Stimulated activated CD8-positive, alpha-beta memory T cell treated with anti-CD3 and anti-CD28 coated beads, Interleukin-7, amount 100 ng/mL, for 24 hours (primary cell): ENCODE measurements around the gene RANBP9.

Source experiments
- DNase-seq: peaks from one replicate; pipeline ENCODE4 v3.0.0-alpha.2; 2020; ENCODE audit warnings: low read depth

Gene RANBP9

GRCh38 chr6:13593720-13594119, 117.9 kb downstream of the RANBP9 start:
- no peak for DNase-seq

GRCh38 chr6:13593103-13593502, 118.5 kb downstream of the RANBP9 start:
- no peak for DNase-seq

GRCh38 chr6:13591205-13591921, 120.3 kb downstream of the RANBP9 start:
- no peak for DNase-seq

GRCh38 chr6:13590574-13591153, 121.0 kb downstream of the RANBP9 start:
- DNase-seq: no peak

GRCh38 chr6:13589801-13590200, 121.8 kb downstream of the RANBP9 start:
- no peak for DNase-seq

GRCh38 chr6:13586603-13587542, 124.8 kb downstream of the RANBP9 start:
- DNase-seq: no peak

- DNase-seq: no peak
Measured at GRCh38 chr6:13581700-13582229, 129.9 kb downstream of the RANBP9 start.

- no peak for DNase-seq
Measured at GRCh38 chr6:13579911-13580310, 131.7 kb downstream of the RANBP9 start.

- DNase-seq: no peak
Measured at GRCh38 chr6:13577926-13578325, 133.7 kb downstream of the RANBP9 start.

- DNase-seq: no peak
Measured at GRCh38 chr6:13576017-13576416, 135.6 kb downstream of the RANBP9 start.

- no peak for DNase-seq
Measured at GRCh38 chr6:13575377-13575775, 136.3 kb downstream of the RANBP9 start.

GRCh38 chr6:13574571-13575376, 136.9 kb downstream of the RANBP9 start, which contains the start of gene SIRT5:
SIRT5 (plus strand) TSS chr6:13574601; CDS start chr6:13584111, 9,510 bp downstream.
- DNase-seq: peak; percentile 52

GRCh38 chr6:13574149-13574570, 137.5 kb downstream of the RANBP9 start:
- DNase-seq: peak; percentile 81

GRCh38 chr6:13573669-13574110, 137.9 kb downstream of the RANBP9 start:
- DNase-seq: no peak

GRCh38 chr6:13572951-13573654, 138.5 kb downstream of the RANBP9 start:
- no peak for DNase-seq

GRCh38 chr6:13572240-13572639, 139.4 kb downstream of the RANBP9 start:
- no peak for DNase-seq
